Measurements from ENCODE around the gene CEP70.
"Not testable (repeated sequence)": the region's sequence is repeated elsewhere in the genome, so short reads cannot be mapped to it uniquely, and the experiment has no call there.

CEP70 gene

DNA sequence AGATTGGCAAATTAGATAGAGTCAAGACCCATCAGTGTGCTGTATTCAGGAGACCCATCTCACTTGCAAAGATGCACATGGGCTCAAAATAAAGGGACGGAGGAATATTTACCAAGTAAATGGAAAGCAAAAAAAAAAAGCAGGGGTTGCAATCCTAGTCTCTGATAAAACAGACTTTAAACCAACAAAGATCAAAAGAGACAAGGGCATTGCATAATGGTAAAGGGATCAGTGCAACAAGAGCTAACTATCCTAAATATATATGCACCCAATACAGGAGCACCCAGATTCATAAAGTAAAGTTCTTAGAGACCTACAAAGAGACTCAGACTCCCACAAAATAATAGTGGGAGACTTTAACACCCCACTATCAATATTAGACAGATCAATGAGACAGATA lies 31.2 kb downstream of the CEP70 start:
- not testable (repeated sequence) for ATAC-seq, H3K27ac Mint-ChIP-seq
- H3K9me3 Mint-ChIP-seq: peaks cover 10% of the 10 kb centered on the region

DNA sequence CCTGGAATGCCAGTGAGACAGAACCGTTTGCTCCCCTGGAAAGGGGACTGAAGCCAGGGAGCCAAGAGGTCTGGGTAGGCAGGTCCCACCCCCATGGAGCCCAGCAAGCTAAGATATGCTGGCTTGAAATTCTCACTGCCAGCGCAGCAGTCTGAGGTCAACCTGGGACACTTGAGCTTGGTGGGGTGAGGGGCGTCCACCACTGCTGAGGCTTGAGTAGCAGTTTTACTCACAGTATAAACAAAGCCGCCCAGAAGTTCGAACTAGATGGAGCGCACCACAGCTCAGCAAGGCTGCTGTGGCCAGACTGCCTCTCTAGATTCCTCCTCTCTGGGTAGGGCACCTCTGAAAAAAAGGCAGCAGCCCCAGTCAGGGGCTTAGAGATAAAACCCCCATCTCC lies 33.6 kb downstream of the CEP70 start:
- Mint-ChIP-seq H3K27ac (no peak overlapping the region), H3K9me3 (peaks cover 13% of the 10 kb centered on the region), H3K36me3 (no peaks in the 10 kb centered on the region), H3K4me3 (no peak overlapping the region), H3K4me1 (peaks cover 10% of the 10 kb centered on the region)
- DNase-seq (ENCODE audit: low spot score in 2 of 2) (no peak), ATAC-seq (no peak)

More for the DNA sequence above, 31.2 kb downstream of the CEP70 start:
- H3K36me3 Mint-ChIP-seq; DNase-seq (ENCODE audit: low spot score in 2 of 2); H3K4me3 Mint-ChIP-seq: not testable (repeated sequence)
- peaks cover 10% of the 10 kb centered on the region for H3K4me1 Mint-ChIP-seq

- Mint-ChIP-seq H3K4me1 (peaks cover 10% of the 10 kb centered on the region), H3K4me3 (no peak overlapping the region), H3K9me3 (peaks cover 13% of the 10 kb centered on the region), H3K27ac (no peak overlapping the region), H3K36me3 (no peaks in the 10 kb centered on the region)
- DNase-seq (ENCODE audit: low spot score in 2 of 2) (no peak), ATAC-seq (no peak)
Observed at GRCh38 chr3:138559134-138559533, 34.9 kb downstream of the CEP70 start.

DNA sequence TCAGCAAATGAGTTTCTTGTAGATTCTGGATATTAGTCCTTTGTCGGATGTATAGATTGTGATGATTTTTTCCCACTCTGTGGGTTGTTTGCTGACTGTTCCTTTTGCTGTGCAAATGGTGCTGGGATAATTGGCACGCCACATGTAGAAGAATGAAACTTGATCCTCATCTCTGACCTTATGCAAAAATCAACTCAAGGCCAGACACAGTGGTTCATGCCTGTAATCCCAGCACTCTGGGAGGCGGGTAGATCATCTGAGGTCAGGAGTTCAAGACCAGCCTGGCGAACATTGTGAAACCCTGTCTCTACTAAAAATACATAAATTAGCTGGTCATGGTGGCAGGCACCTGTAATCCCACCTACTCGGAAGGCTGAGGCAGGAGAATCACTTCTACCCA lies 39.3 kb downstream of the CEP70 start:
- not testable (repeated sequence) for H3K36me3 Mint-ChIP-seq; DNase-seq (ENCODE audit: low spot score in 2 of 2); H3K27ac Mint-ChIP-seq; ATAC-seq; H3K4me1 Mint-ChIP-seq; H3K4me3 Mint-ChIP-seq
- H3K9me3 Mint-ChIP-seq: peaks cover 25% of the 10 kb centered on the region

- ATAC-seq; H3K4me3 Mint-ChIP-seq; H3K27ac Mint-ChIP-seq; DNase-seq (ENCODE audit: low spot score in 2 of 2); H3K4me1 Mint-ChIP-seq; H3K36me3 Mint-ChIP-seq: not testable (repeated sequence)
- peaks cover 29% of the 10 kb centered on the region for H3K9me3 Mint-ChIP-seq
Observed at GRCh38 chr3:138550958-138551357, 43.1 kb downstream of the CEP70 start.

DNA sequence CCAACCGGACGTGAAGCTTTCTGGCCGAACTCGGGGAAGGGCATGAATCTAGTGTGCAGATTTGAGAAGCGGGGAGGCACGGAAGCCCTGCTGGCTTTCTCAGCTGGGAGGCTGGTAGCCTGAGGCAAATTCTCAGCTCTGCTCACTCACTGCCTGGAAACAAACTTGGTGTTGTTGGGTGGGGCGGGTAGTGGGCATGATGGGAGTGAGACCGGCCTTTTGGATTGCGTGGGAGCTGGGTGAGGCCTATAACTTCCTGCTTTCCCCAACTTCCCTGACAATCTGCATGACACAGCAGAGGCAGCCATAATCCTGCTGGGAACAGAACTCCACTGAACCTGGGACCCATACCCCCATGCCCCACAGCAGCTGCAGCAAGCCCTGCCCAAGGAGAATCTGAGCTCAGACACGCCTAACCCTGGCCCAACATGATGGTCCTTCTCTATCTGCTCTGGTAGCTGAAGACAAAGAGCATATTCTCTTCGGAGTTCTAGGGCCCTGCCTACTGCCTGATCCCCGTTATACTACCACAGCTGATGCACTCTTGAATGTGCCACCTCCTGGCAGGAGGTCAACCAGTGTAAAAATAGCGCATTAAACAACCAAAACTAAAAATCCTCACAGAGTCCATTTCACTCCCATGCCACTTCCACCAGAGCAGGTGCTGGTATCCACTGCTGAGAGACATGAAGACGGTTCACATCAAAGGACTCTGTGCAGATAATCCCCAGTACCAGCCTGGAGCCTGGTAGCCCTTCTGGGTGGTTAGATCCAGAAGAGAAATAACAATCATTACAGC lies 44.7 kb downstream of the CEP70 start:
- DNase-seq (ENCODE audit: low spot score in 2 of 2): no peak
- Mint-ChIP-seq H3K9me3 (peaks cover 36% of the 10 kb centered on the region), H3K36me3 (peaks cover 8% of the 10 kb centered on the region)

GRCh38 chr3:138547342-138547975 lies 46.6 kb downstream of the CEP70 start:
- Mint-ChIP-seq H3K4me1 (no peaks in the 10 kb centered on the region), H3K36me3 (peaks cover 8% of the 10 kb centered on the region), H3K27ac (no peak overlapping the region), H3K4me3 (no peak overlapping the region), H3K9me3 (peaks cover 32% of the 10 kb centered on the region)
- ATAC-seq (no peak), DNase-seq (ENCODE audit: low spot score in 2 of 2) (no peak)

More for the DNA sequence above, 44.7 kb downstream of the CEP70 start:
- ATAC-seq: no peak
- Mint-ChIP-seq H3K27ac (no peak overlapping the region), H3K4me1 (no peaks in the 10 kb centered on the region), H3K4me3 (no peak overlapping the region)

GRCh38 chr3:138544546-138544945 lies 49.5 kb downstream of the CEP70 start:
- peaks cover 39% of the 10 kb centered on the region for H3K9me3 Mint-ChIP-seq
- DNase-seq (ENCODE audit: low spot score in 2 of 2) (no peak), ATAC-seq (no peak)
- H3K36me3 Mint-ChIP-seq: peaks cover 5% of the 10 kb centered on the region
- H3K4me3 Mint-ChIP-seq: no peak overlapping the region
- no peaks in the 10 kb centered on the region for H3K4me1 Mint-ChIP-seq
- no peak overlapping the region for H3K27ac Mint-ChIP-seq

DNA sequence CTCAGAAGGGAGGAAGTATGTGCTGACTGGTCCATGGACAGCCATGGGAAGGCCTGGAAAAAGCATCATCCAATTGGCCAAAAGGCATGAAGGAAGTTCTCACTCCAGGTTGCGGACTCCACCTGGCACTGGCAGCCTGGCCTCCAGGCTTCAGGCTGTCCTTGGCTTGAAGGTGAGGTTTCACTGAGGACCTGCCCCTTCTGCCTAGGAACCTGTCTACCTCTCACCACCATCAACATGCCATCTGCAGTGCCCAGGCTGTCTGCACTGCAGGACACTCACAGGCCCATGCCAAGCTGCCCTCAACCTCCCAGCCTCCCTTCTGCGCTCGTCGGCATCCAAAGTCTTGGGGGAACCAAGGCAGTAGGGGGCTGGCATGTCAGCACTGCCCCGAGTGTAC lies 51.1 kb downstream of the CEP70 start:
- Mint-ChIP-seq H3K9me3 (peaks cover 36% of the 10 kb centered on the region), H3K4me1 (no peaks in the 10 kb centered on the region), H3K4me3 (no peak overlapping the region), H3K27ac (no peak overlapping the region), H3K36me3 (no peaks in the 10 kb centered on the region)
- DNase-seq (ENCODE audit: low spot score in 2 of 2): no peak
- ATAC-seq: no peak

- Mint-ChIP-seq H3K4me3 (no peak overlapping the region), H3K36me3 (no peaks in the 10 kb centered on the region), H3K4me1 (no peaks in the 10 kb centered on the region), H3K27ac (no peak overlapping the region), H3K9me3 (peaks cover 22% of the 10 kb centered on the region)
- DNase-seq (ENCODE audit: low spot score in 2 of 2) (no peak), ATAC-seq (no peak)
Observed at GRCh38 chr3:138539352-138539751, 54.7 kb downstream of the CEP70 start.

DNA sequence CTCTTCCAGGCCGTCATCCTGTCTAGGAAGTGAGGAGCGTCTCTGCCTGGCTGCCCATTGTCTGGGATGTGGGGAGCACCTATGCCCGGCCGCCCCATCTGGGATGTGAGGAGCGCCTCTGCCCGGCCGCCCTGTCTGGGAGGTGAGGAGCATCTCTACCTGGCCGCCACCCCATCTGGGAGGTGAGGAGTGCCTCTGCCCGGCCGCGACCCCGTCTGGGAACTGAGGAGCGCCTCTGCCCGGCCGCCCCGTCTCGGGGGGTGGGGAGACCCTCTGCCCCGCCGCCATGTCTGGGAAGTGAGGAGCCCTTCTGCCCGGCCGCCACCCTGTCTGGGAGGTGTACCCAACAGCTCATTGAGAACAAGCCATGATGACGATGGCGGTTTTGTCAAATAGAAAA lies 72.6 kb downstream of the CEP70 start:
- not testable (repeated sequence) for H3K9me3 Mint-ChIP-seq; H3K36me3 Mint-ChIP-seq; H3K4me3 Mint-ChIP-seq; H3K4me1 Mint-ChIP-seq; ATAC-seq; DNase-seq (ENCODE audit: low spot score in 2 of 2); H3K27ac Mint-ChIP-seq

GRCh38 chr3:138513090-138513843 lies 80.8 kb downstream of the CEP70 start:
- Mint-ChIP-seq H3K4me1 (peaks cover 6% of the 10 kb centered on the region), H3K36me3 (peaks cover 6% of the 10 kb centered on the region), H3K9me3 (no peaks in the 10 kb centered on the region), H3K27ac (peak overlapping the region; percentile 33), H3K4me3 (no peak overlapping the region)
- peak; percentile 89 for ATAC-seq
- DNase-seq (ENCODE audit: low spot score in 2 of 2): peak in 1 of 2 donors; percentile 49

DNA sequence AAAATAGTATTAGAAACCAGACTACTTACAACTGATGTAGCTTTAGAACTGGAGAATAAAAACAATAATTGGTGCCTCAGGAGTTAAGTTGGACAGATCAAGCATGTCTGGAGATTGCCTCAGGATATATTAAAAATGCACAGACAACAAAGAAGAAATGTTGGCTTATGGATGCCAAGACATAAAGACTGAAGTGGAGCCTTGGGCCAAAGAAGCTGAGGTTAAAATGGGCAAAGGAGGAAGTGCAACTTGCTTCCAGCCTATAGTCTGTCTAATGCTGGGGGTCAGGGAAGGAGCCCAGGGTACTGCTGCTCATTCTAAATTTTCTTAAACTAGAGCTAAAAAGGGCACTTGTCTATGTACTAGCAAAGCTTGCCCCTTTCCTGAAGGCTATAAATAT lies 82.1 kb downstream of the CEP70 start:
- no peak overlapping the region for H3K4me3 Mint-ChIP-seq
- no peak for DNase-seq (ENCODE audit: low spot score in 2 of 2)
- ATAC-seq: no peak
- peaks cover 6% of the 10 kb centered on the region for H3K4me1 Mint-ChIP-seq
- peaks cover 6% of the 10 kb centered on the region for H3K36me3 Mint-ChIP-seq
- H3K9me3 Mint-ChIP-seq: no peaks in the 10 kb centered on the region
- H3K27ac Mint-ChIP-seq: no peak overlapping the region

DNA sequence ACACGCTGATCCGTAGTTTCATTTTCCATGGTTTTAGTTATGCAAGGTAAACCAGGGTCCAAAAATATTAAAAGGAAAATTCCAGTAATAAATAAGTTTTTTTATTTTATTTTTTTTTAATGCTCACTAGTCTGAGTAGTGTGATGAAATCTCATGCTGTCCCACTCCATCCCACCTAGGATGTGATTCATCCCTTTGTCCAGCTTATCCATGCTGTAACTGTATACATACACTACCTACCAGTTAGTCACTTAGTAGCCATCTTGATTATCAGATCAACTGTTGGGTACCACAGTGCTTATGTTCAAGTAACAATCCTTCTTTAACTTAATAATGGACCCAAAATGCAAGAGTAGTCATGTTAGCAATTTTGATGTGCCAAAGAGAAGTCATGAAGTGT lies 84.5 kb downstream of the CEP70 start:
- no peak for ATAC-seq
- no peak for DNase-seq (ENCODE audit: low spot score in 2 of 2)
- no peak overlapping the region for H3K4me3 Mint-ChIP-seq

DNA sequence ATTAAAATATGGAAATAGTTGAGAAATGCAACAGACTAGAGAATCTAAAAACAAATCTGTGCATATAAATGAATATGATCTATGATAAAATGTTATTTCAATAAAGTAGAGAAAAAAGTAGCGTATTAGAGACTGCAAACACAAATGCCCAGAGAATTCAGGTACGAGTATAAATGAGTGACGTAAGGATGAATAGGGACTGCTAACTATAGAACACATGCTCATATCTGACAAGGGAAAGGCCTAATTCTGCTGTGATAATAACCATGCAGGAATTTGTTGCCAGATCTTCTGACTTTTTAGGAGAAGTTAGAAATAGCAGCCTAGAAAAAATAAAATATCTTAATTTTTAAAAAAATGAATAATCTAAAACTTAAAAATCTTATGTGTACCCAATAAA lies 86.5 kb downstream of the CEP70 start:
- peaks cover 6% of the 10 kb centered on the region for H3K36me3 Mint-ChIP-seq
- no peak overlapping the region for H3K27ac Mint-ChIP-seq
- no peaks in the 10 kb centered on the region for H3K9me3 Mint-ChIP-seq
- no peak for ATAC-seq
- DNase-seq (ENCODE audit: low spot score in 2 of 2): no peak
- H3K4me1 Mint-ChIP-seq: no peaks in the 10 kb centered on the region
- no peak overlapping the region for H3K4me3 Mint-ChIP-seq

More for the DNA sequence above, 84.5 kb downstream of the CEP70 start:
- Mint-ChIP-seq H3K4me1 (peaks cover 6% of the 10 kb centered on the region), H3K27ac (no peak overlapping the region), H3K9me3 (no peaks in the 10 kb centered on the region), H3K36me3 (peaks cover 6% of the 10 kb centered on the region)

All from stimulated activated effector memory CD8-positive, alpha-beta T cell treated with anti-CD3 and anti-CD28 coated beads, Interleukin-12 subunit alpha, Interleukin-12 subunit beta, amount 100 ng/mL, for 72 hours (primary cell).